ENCODE results near the gene INPP5A.
"Not testable (repeated sequence)": the region's sequence is repeated elsewhere in the genome, so short reads cannot be mapped to it uniquely, and the experiment has no call there.

Gene INPP5A

DNA sequence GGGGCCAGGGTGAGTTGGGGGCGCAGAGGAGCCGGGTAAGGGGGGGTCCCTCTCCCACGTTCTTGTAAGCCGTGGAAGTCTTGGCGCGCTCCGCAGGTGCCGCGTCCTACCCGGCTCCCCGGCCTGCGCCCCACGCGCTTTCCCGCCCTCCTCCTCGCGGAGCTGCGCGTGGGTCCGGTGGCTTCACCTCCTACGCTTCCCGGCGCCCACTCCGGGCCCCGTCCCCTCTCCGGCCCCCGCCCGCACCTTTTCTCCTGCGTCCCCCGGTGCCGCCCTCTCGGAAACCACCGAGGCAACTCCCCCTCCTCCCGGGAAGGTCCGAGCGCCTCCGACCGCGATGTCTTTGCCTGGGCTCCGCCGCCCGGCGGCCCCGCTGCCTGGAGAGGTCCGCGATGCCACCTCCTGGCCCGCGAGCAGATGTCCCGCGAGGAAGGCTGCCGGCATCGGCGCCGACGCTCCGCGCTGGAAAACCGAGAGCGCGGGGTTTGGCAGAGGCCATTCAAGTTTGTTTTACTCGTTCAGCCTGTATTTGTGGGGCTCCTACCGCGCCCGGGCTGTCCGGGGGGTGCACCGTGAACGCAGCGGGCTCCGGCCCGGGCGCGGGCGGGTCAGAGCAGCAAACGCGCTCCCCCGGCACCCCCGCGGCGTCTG, 250.7 kb downstream of the INPP5A start:
- no peaks in the 10 kb centered on the region for H3K36me3 ChIP-seq (replicated peaks)
- DNase-seq, result no peak
- peaks cover 63% of the 10 kb centered on the region for H3K27me3 ChIP-seq (replicated peaks)
- TF ChIP-seq CTCF (IDR thresholded peaks at IDR 0.05; ENCODE audit: low read depth, low read length, missing control alignments), result peak; percentile 47
- H3K27ac ChIP-seq, result no peak overlapping the region
- no peak overlapping the region for H3K4me3 ChIP-seq (ENCODE audit: low read depth, low read length)
- in situ Hi-C loops (cut with HindIII; ENCODE audit: low pct_ligation_motif_present, low sequenced_read_pairs), result no loop called here

- Histone ChIP-seq H3K27me3 (replicated peaks) (peaks cover 62% of the 10 kb centered on the region), H3K4me3 (ENCODE audit: low read depth, low read length) (no peak overlapping the region), H3K36me3 (replicated peaks) (no peaks in the 10 kb centered on the region), H3K27ac (no peak overlapping the region)
- DNase-seq, result no peak
- no peak for TF ChIP-seq CTCF (IDR thresholded peaks at IDR 0.05; ENCODE audit: low read depth, low read length, missing control alignments)
- in situ Hi-C loops (cut with HindIII; ENCODE audit: low pct_ligation_motif_present, low sequenced_read_pairs), result no loop called here
Measured at GRCh38 chr10:132788831-132789219, 251.2 kb downstream of the INPP5A start.

DNA sequence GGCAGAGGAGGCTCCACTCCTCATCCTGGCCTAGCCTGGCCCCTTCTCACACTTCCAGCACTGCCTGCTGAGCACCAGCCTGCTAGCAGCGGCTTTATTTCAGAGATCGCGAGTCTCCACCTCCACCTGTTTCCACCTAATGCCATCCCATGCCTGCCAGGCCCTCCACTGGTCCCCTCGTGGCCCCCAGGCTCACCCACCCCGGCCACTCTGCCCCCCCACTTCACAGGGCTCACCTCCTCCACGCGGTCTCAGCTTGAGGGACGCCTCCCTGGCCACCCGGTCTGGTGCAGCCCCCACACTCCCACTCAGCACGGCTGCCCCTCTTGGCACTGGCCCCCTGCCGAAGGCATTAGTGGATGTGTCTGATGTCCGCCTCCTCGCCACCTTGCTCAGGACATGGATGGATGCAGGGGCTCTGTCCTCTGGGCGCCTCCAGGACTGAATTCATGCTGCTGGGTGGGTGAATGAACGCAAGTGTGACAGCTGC, 252.1 kb downstream of the INPP5A start:
- no peak for TF ChIP-seq CTCF (IDR thresholded peaks at IDR 0.05; ENCODE audit: low read depth, low read length, missing control alignments)
- Histone ChIP-seq H3K27me3 (replicated peaks) (peaks cover 54% of the 10 kb centered on the region), H3K27ac (no peak overlapping the region), H3K4me3 (ENCODE audit: low read depth, low read length) (no peak overlapping the region), H3K36me3 (replicated peaks) (no peaks in the 10 kb centered on the region)
- in situ Hi-C loops (cut with HindIII; ENCODE audit: low pct_ligation_motif_present, low sequenced_read_pairs), result no loop called here
- no peak for DNase-seq

- TF ChIP-seq CTCF (IDR thresholded peaks at IDR 0.05; ENCODE audit: low read depth, low read length, missing control alignments), result no peak
- DNase-seq, result no peak
- Histone ChIP-seq H3K27me3 (replicated peaks) (peaks cover 47% of the 10 kb centered on the region), H3K36me3 (replicated peaks) (no peaks in the 10 kb centered on the region), H3K27ac (no peak overlapping the region), H3K4me3 (ENCODE audit: low read depth, low read length) (no peak overlapping the region)
- in situ Hi-C loops (cut with HindIII; ENCODE audit: low pct_ligation_motif_present, low sequenced_read_pairs), result no loop called here
Measured at GRCh38 chr10:132790470-132790869, 252.9 kb downstream of the INPP5A start.

GRCh38 chr10:132790934-132791829, 253.6 kb downstream of the INPP5A start:
- peaks cover 45% of the 10 kb centered on the region for H3K27me3 ChIP-seq (replicated peaks)
- H3K36me3 ChIP-seq (replicated peaks), result no peaks in the 10 kb centered on the region
- H3K27ac ChIP-seq, result no peak overlapping the region
- H3K4me3 ChIP-seq (ENCODE audit: low read depth, low read length), result no peak overlapping the region
- no peak for TF ChIP-seq CTCF (IDR thresholded peaks at IDR 0.05; ENCODE audit: low read depth, low read length, missing control alignments)
- in situ Hi-C loops (cut with HindIII; ENCODE audit: low pct_ligation_motif_present, low sequenced_read_pairs), result no loop called here
- DNase-seq, result no peak

- DNase-seq; H3K27ac ChIP-seq; H3K4me3 ChIP-seq (ENCODE audit: low read depth, low read length); H3K36me3 ChIP-seq (replicated peaks); in situ Hi-C loops (cut with HindIII; ENCODE audit: low pct_ligation_motif_present, low sequenced_read_pairs): not testable (repeated sequence)
- peaks cover 35% of the 10 kb centered on the region for H3K27me3 ChIP-seq (replicated peaks)
Measured at GRCh38 chr10:132792099-132792498, 254.5 kb downstream of the INPP5A start.
